H1 (cell line): Measurements from ENCODE around the gene MASP1. TPM values are rescaled to one million over a fixed set of nuclear protein-coding genes. Genes with fewer than 3 reads are reported as not detected.

Experiments
- CTCF ChIA-PET: fragments of 300-600 bp; sonication (Branson Sonifier 250); formaldehyde crosslinking; loops from one replicate; lab custom pipeline; 2021; ENCODE audit not compliant: partially characterized antibody; lab: Charles Lee
- POLR2A ChIA-PET: fragments of 300-600 bp; sonication (Branson Sonifier 250); formaldehyde crosslinking; loops from one replicate; lab custom pipeline; 2021; ENCODE audit warnings: inconsistent platforms; ENCODE audit not compliant: partially characterized antibody; lab: Charles Lee
- DNase-seq, 2 experiments: peaks; one replicate each; pipeline versions ENCODE4 v3.0.0 to v3.0.0-alpha.2; 2010 to 2022; ENCODE audit warnings: low spot score in 2 of 2, low read depth in 1 of 2, mixed read lengths in 1 of 2
- FAIRE-seq: peaks from 2 replicates; lab custom pipeline; 2011; peaks lifted over from hg19 to GRCh38; lab: Jason Lieb, UNC
- H2AFZ ChIP-seq: 2 replicates; pipeline ENCODE4 v1.8.1; 2012; ENCODE audit warnings: low read length, inconsistent platforms
- H2AK5ac ChIP-seq: 2 replicates; pipeline ENCODE4 v1.6.1; 2013; ENCODE audit warnings: low read depth, low read length
- H2BK120ac ChIP-seq: replicated peaks from 2 replicates; pipeline ENCODE3; 2013; ENCODE audit warnings: low read depth, low read length, inconsistent platforms
- H2BK12ac ChIP-seq: 2 replicates; pipeline ENCODE4 v1.6.1; 2013; ENCODE audit warnings: low read depth, low read length
- H2BK15ac ChIP-seq: 2 replicates; pipeline ENCODE4 v1.6.1; 2013; ENCODE audit warnings: low read length
- H2BK20ac ChIP-seq: 2 replicates; pipeline ENCODE4 v1.6.1; 2013; ENCODE audit warnings: low read length
- H2BK5ac ChIP-seq: 2 replicates; pipeline ENCODE4 v1.6.1; 2013; ENCODE audit warnings: low read depth, low read length
- H3K14ac ChIP-seq: 2 replicates; pipeline ENCODE4 v1.6.1; 2013; ENCODE audit warnings: inconsistent platforms; ENCODE audit not compliant: insufficient read length
- H3K18ac ChIP-seq: 2 replicates; pipeline ENCODE4 v1.6.1; 2013; ENCODE audit warnings: low read length; ENCODE audit errors: extremely low read depth
- H3K23ac ChIP-seq: 2 replicates; pipeline ENCODE4 v1.6.1; 2013; ENCODE audit warnings: inconsistent platforms; ENCODE audit not compliant: insufficient read length
- H3K23me2 ChIP-seq: 2 replicates; pipeline ENCODE4 v1.6.1; 2013; ENCODE audit warnings: low read depth, low read length
- H3K27ac ChIP-seq: 2 replicates; pipeline ENCODE4 v1.6.1; 2011; ENCODE audit warnings: low read depth, low read length, inconsistent platforms
- H3K27me3 ChIP-seq, 4 experiments: replicated peaks in 1 of 4; 1 replicate in 1 of 4; 2 replicates in 3 of 4; pipeline versions ENCODE4 v1.6.1 to v1.8.1; 2011 to 2013; ENCODE audit warnings: low read length in 3 of 4, mild to moderate bottlenecking in 3 of 4, inconsistent platforms in 2 of 4, mixed read lengths in 2 of 4, moderate library complexity in 1 of 4; ENCODE audit not compliant: control insufficient read depth in 3 of 4, insufficient read depth in 3 of 4; ENCODE audit errors: extremely low read depth in 1 of 4
- H3K36me3 ChIP-seq, 4 experiments: 2 replicates each; pipeline versions ENCODE4 v1.6.1 to v1.8.1; 2011 to 2013; ENCODE audit warnings: mild to moderate bottlenecking in 4 of 4, low read length in 3 of 4, moderate library complexity in 2 of 4, control low read depth in 1 of 4, inconsistent platforms in 1 of 4; ENCODE audit not compliant: insufficient read depth in 4 of 4, control insufficient read depth in 2 of 4
- H3K4ac ChIP-seq: replicated peaks from 2 replicates; pipeline ENCODE3; 2013; ENCODE audit warnings: low read length, low read depth, mixed read lengths, inconsistent platforms; ENCODE audit not compliant: insufficient read length
- H3K4me1 ChIP-seq, 4 experiments: replicated peaks in 1 of 4; 1 replicate in 1 of 4; 2 replicates in 3 of 4; pipeline versions ENCODE4 v1.6.1 to v1.8.1; 2011 to 2013; ENCODE audit warnings: low read length in 3 of 4, inconsistent platforms in 2 of 4, mixed read lengths in 1 of 4; ENCODE audit not compliant: insufficient read depth in 4 of 4, control insufficient read depth in 3 of 4
- H3K4me2 ChIP-seq, 2 experiments: 2 replicates each; pipeline versions ENCODE4 v1.6.1 to v1.8.1; 2011 to 2013; ENCODE audit warnings: low read depth in 2 of 2, low read length in 2 of 2, control low read depth in 1 of 2, inconsistent platforms in 1 of 2, mild to moderate bottlenecking in 1 of 2; ENCODE audit not compliant: insufficient read depth in 1 of 2
- H3K4me3 ChIP-seq, 4 experiments: fragments of 200-600, 300-600 bp in 1 of 4; sonication (generic), shearing (Covaris generic), sonication (Bioruptor Twin) in 1 of 4; 2 replicates each; pipeline versions ENCODE4 v1.5.1 to v1.8.1; 2011 to 2016; ENCODE audit warnings: low read length in 4 of 4, low read depth in 3 of 4, control low read depth in 2 of 4, inconsistent platforms in 2 of 4, mild to moderate bottlenecking in 2 of 4, mixed read lengths in 1 of 4, moderate library complexity in 1 of 4; ENCODE audit not compliant: insufficient read depth in 2 of 4; ENCODE audit errors: extremely low read depth in 1 of 4
- H3K56ac ChIP-seq: replicated peaks from 2 replicates; pipeline ENCODE3; 2013; ENCODE audit warnings: low read depth, mild to moderate bottlenecking, mixed read lengths, low read length, inconsistent platforms; ENCODE audit not compliant: insufficient read length
- H3K79me1 ChIP-seq: 2 replicates; pipeline ENCODE4 v1.6.1; 2013; ENCODE audit warnings: low read depth, low read length, control low read depth
- H3K79me2 ChIP-seq, 2 experiments: 2 replicates each; pipeline versions ENCODE4 v1.6.1 to v1.8.1; 2012 to 2013; ENCODE audit warnings: low read length in 2 of 2, mild to moderate bottlenecking in 2 of 2, inconsistent platforms in 1 of 2; ENCODE audit not compliant: insufficient read depth in 2 of 2, control insufficient read depth in 1 of 2
- H3K9ac ChIP-seq, 4 experiments: replicated peaks in 1 of 4; 1 replicate in 1 of 4; 2 replicates in 3 of 4; pipeline versions ENCODE4 v1.6.1 to v1.8.1; 2011 to 2013; ENCODE audit warnings: low read depth in 3 of 4, low read length in 3 of 4, control low read depth in 2 of 4, mild to moderate bottlenecking in 2 of 4, moderate library complexity in 2 of 4, inconsistent platforms in 1 of 4; ENCODE audit errors: extremely low read depth in 1 of 4
- H3K9me3 ChIP-seq, 2 experiments: 2 replicates each; pipeline versions ENCODE4 v1.6.1 to v1.8.1; 2012 to 2013; ENCODE audit warnings: mild to moderate bottlenecking in 2 of 2, moderate library complexity in 2 of 2, control low read depth in 1 of 2, inconsistent platforms in 1 of 2, low read depth in 1 of 2, low read length in 1 of 2, mixed read lengths in 1 of 2; ENCODE audit not compliant: insufficient read depth in 2 of 2
- H4K20me1 ChIP-seq, 2 experiments: replicated peaks in 1 of 2; 2 replicates each; pipeline versions ENCODE3 to v1.8.1; 2011 to 2013; ENCODE audit warnings: inconsistent platforms in 2 of 2, low read length in 2 of 2, mild to moderate bottlenecking in 1 of 2; ENCODE audit not compliant: insufficient read depth in 2 of 2, control insufficient read depth in 1 of 2
- H4K5ac ChIP-seq: 2 replicates; pipeline ENCODE4 v1.6.1; 2013; ENCODE audit warnings: low read length, low read depth, mixed read lengths, inconsistent platforms; ENCODE audit not compliant: insufficient read length
- H4K8ac ChIP-seq: 2 replicates; pipeline ENCODE4 v1.8.0; 2013; ENCODE audit warnings: mild to moderate bottlenecking, moderate library complexity, low read length, inconsistent platforms; ENCODE audit not compliant: insufficient read depth; ENCODE audit errors: extremely low read depth
- H4K91ac ChIP-seq: replicated peaks from 2 replicates; pipeline ENCODE3; 2013; ENCODE audit warnings: low read length, mixed read lengths, inconsistent platforms; ENCODE audit not compliant: insufficient read length
- RFX5 ChIP-seq: IDR thresholded peaks from 2 replicates; pipeline ENCODE4 v1.6.1; 2011; ENCODE audit warnings: low read depth, low read length, improper control_type of control experiment, borderline replicate concordance
- polyA plus RNA-seq, 7 experiments: library from polyadenylated mRNA; depleted of rRNA in 3 of 7; stranded (reverse) in 5 of 7; unstranded in 2 of 7; fragments of >200 nt in 5 of 7; fragments of 200-250 nt in 2 of 7; gene quantifications; 1 replicate in 5 of 7; 2 replicates in 1 of 7; 4 replicates in 1 of 7; pipeline versions ENCODE4 v1.2.1 to v1.2.3, GENCODE V29; 2011 to 2013; ENCODE audit warnings: missing spikeins in 2 of 7, mixed read lengths in 2 of 7
- total RNA-seq: library from RNA; stranded (reverse); fragmentation: NEBNext Ultra II Directional; extraction: Animal tissue kit (Norgen Biotek cat#: 25700); gene quantifications from 2 replicates; pipeline ENCODE4 v1.2.1, GENCODE V29; 2021
- TF ChIP-seq, protein P1 (sequence below): IDR thresholded peaks from 2 replicates; pipeline ENCODE4 v1.6.1; 2012; ENCODE audit warnings: inconsistent platforms

MASP1 gene
- total and polyA plus RNA-seq, 2 of the 8 experiments (the other 6 are each of a cell fraction or from before 2014, with no cell fraction given): 2.7 to 3.5 TPM

DNA sequence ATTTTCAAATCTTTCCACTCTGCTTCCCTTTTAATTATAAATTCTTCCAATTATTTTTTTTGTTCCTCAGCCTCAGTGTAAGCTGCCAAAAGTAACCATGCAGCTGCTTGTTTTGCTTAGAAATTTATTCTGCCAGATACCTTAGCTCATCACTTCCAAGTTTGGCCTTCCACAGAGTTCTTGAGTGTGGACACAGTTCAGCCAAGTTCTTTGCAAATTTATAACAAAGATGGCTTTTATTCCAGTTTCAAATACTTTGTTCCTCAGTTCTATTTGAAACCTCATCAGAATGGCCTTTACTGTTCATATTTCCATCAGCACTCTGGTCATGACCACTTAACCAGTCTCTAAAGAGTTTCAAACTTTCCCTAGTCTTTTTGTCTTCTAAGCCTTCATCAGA lies 83.9 kb downstream of the MASP1 start:
- H3K9ac ChIP-seq: no peak overlapping the region
- no peak overlapping the region for H2AFZ ChIP-seq
- no peak overlapping the region for H4K8ac ChIP-seq
- FAIRE-seq (no peak), DNase-seq (no peak)
- no peak overlapping the region for H4K91ac ChIP-seq
- H3K27me3 ChIP-seq: no peaks in the 10 kb centered on the region
- no peak overlapping the region for H2BK12ac ChIP-seq
- no peak overlapping the region for H4K5ac ChIP-seq
- no peaks in the 10 kb centered on the region for H3K79me1 ChIP-seq
- H2BK120ac ChIP-seq: no peak overlapping the region
- no peak overlapping the region for H2AK5ac ChIP-seq
- no peak overlapping the region for H2BK15ac ChIP-seq
- H4K20me1 ChIP-seq: no peaks in the 10 kb centered on the region
- no peak overlapping the region for H2BK20ac ChIP-seq
- H3K27ac ChIP-seq: no peak overlapping the region
- no peak overlapping the region for H3K4ac ChIP-seq
- peaks cover 17% of the 10 kb centered on the region in 2 experiments for H3K9me3 ChIP-seq
- H3K36me3 ChIP-seq: peaks cover 0 to 9% (median 2%) of the 10 kb centered on the region in 4 experiments; a peak in 2 of 8 replicates
- TF ChIP-seq RFX5: no peak
- TF ChIP-seq, protein P1, sequence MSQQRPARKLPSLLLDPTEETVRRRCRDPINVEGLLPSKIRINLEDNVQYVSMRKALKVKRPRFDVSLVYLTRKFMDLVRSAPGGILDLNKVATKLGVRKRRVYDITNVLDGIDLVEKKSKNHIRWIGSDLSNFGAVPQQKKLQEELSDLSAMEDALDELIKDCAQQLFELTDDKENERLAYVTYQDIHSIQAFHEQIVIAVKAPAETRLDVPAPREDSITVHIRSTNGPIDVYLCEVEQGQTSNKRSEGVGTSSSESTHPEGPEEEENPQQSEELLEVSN: no peak
- ChIA-PET POLR2A (interaction anchor here (0.9 to 1.3 kb wide), 2 partner anchors 10 to 26 kb away, joined by 3 read pairs; partner anchors contain the start of gene RTP1), CTCF (interaction anchor here (1.3 kb wide), 2 partner anchors 25 to 57 kb away, joined by 3 read pairs; no protein-coding TSS in a partner anchor)
- H2BK5ac ChIP-seq: no peak overlapping the region
- no peak overlapping the region for H3K4me2 ChIP-seq
- no peak overlapping the region for H3K14ac ChIP-seq
- H3K79me2 ChIP-seq: no peaks in the 10 kb centered on the region
- no peak overlapping the region for H3K56ac ChIP-seq
- H3K4me3 ChIP-seq: no peak overlapping the region
- H3K18ac ChIP-seq: no peak overlapping the region
- H3K23ac ChIP-seq: no peak overlapping the region
- no peaks in the 10 kb centered on the region for H3K23me2 ChIP-seq
- peaks cover 3 to 14% (median 7%) of the 10 kb centered on the region in 4 experiments; a peak in 4 of 7 replicates for H3K4me1 ChIP-seq
